ENCODE results near the gene COL4A1. TPM values are rescaled to one million over a fixed set of nuclear protein-coding genes. Genes with fewer than 3 reads are reported as not detected.
A peak's percentile ranks its signal among the peaks of the same experiment; 100 is the strongest.

COL4A1 gene
- total and polyA plus RNA-seq, 11 donors: 52.6 to 428 (median 184) TPM

- no peak overlapping the region for H3K4me3 ChIP-seq
- no peaks in the 10 kb centered on the region for H3K27me3 ChIP-seq
- peaks cover 20 to 100% (median 100%) of the 10 kb centered on the region in 9 donors for H3K36me3 ChIP-seq
- 96 to 100% (median 98%) methylated on average over 7 of the region's 7 CpGs for WGBS, 4 donors
- H3K9me3 ChIP-seq: peaks cover 0 to 7% (median 0%) of the 10 kb centered on the region in 12 donors
- H3K4me1 ChIP-seq: no peaks in the 10 kb centered on the region
- no peak for DNase-seq
- intact Hi-C loops (cut with DNase I): no loop called here
- no peak overlapping the region for H3K27ac ChIP-seq
- TF ChIP-seq CTCF (IDR thresholded peaks at IDR 0.05) (no peak), POLR2A (IDR thresholded peaks at IDR 0.05) (no peak)
- ATAC-seq: no peak
Measured at GRCh38 chr13:110176431-110176830, 130.5 kb downstream of the COL4A1 start.

- TF ChIP-seq POLR2A (IDR thresholded peaks at IDR 0.05): no peak
- no peak for TF ChIP-seq CTCF (IDR thresholded peaks at IDR 0.05)
- intact Hi-C loops (cut with DNase I): no loop called here
- H3K9me3 ChIP-seq: peaks cover 0 to 7% (median 0%) of the 10 kb centered on the region in 12 donors
- H3K4me3 ChIP-seq: no peak overlapping the region
- peaks cover 20 to 99% (median 97%) of the 10 kb centered on the region in 9 donors for H3K36me3 ChIP-seq
- H3K4me1 ChIP-seq: peaks cover 0 to 6% (median 0%) of the 10 kb centered on the region in 12 donors
- no peaks in the 10 kb centered on the region for H3K27me3 ChIP-seq
- H3K27ac ChIP-seq: no peak overlapping the region
- DNase-seq (no peak), ATAC-seq (no peak)
Measured at GRCh38 chr13:110173247-110173818, 133.6 kb downstream of the COL4A1 start.

GRCh38 chr13:110170882-110171281 lies 136.1 kb downstream of the COL4A1 start:
- H3K4me3 ChIP-seq: no peak overlapping the region
- no peak for DNase-seq
- peaks cover 0 to 7% (median 0%) of the 10 kb centered on the region in 12 donors for H3K9me3 ChIP-seq
- 79 to 82% (median 81%) methylated on average over 9 of the region's 9 CpGs for WGBS, 4 donors
- peaks cover 0 to 6% (median 0%) of the 10 kb centered on the region in 12 donors for H3K4me1 ChIP-seq
- no peaks in the 10 kb centered on the region for H3K27me3 ChIP-seq
- H3K27ac ChIP-seq: no peak overlapping the region
- ATAC-seq: no peak
- TF ChIP-seq CTCF (IDR thresholded peaks at IDR 0.05): no peak
- no peak for TF ChIP-seq POLR2A (IDR thresholded peaks at IDR 0.05)
- H3K36me3 ChIP-seq: peaks cover 14 to 99% (median 96%) of the 10 kb centered on the region in 9 donors
- intact Hi-C loops (cut with DNase I): no loop called here

- H3K36me3 ChIP-seq: peaks cover 12 to 99% (median 97%) of the 10 kb centered on the region in 9 donors
- intact Hi-C loops (cut with DNase I): no loop called here
- ATAC-seq (no peak), DNase-seq (no peak)
- no peak overlapping the region for H3K4me3 ChIP-seq
- no peaks in the 10 kb centered on the region for H3K27me3 ChIP-seq
- H3K9me3 ChIP-seq: peaks cover 0 to 7% (median 0%) of the 10 kb centered on the region in 12 donors
- peak overlapping the region in 1 of 12 donors; percentile 52 for H3K27ac ChIP-seq
- TF ChIP-seq CTCF (IDR thresholded peaks at IDR 0.05) (no peak), POLR2A (IDR thresholded peaks at IDR 0.05) (no peak)
- 78 to 84% (median 81%) methylated on average over 20 of the region's 20 CpGs for WGBS, 4 donors
- peaks cover 0 to 6% (median 0%) of the 10 kb centered on the region in 12 donors for H3K4me1 ChIP-seq
Measured at GRCh38 chr13:110170020-110170790, 136.8 kb downstream of the COL4A1 start.

Measured in heart left ventricle (tissue), 16 donors.